H1 (cell line): ENCODE data around the gene R3HDM2. TPM values are rescaled to one million over a fixed set of nuclear protein-coding genes. Genes with fewer than 3 reads are reported as not detected.

ENCODE experiments used
- CTCF ChIA-PET: fragments of 300-600 bp; sonication (Branson Sonifier 250); formaldehyde crosslinking; loops from one replicate; lab custom pipeline; 2021; ENCODE audit not compliant: partially characterized antibody; lab: Charles Lee
- POLR2A ChIA-PET: fragments of 300-600 bp; sonication (Branson Sonifier 250); formaldehyde crosslinking; loops from one replicate; lab custom pipeline; 2021; ENCODE audit warnings: inconsistent platforms; ENCODE audit not compliant: partially characterized antibody; lab: Charles Lee
- DNase-seq, 2 experiments: peaks; one replicate each; pipeline versions ENCODE4 v3.0.0 to v3.0.0-alpha.2; 2010 to 2022; ENCODE audit warnings: low spot score in 2 of 2, low read depth in 1 of 2, mixed read lengths in 1 of 2
- FAIRE-seq: peaks from 2 replicates; lab custom pipeline; 2011; peaks lifted over from hg19 to GRCh38; lab: Jason Lieb, UNC
- H2AFZ ChIP-seq: 2 replicates; pipeline ENCODE4 v1.8.1; 2012; ENCODE audit warnings: low read length, inconsistent platforms
- H2AK5ac ChIP-seq: 2 replicates; pipeline ENCODE4 v1.6.1; 2013; ENCODE audit warnings: low read depth, low read length
- H2BK120ac ChIP-seq: replicated peaks from 2 replicates; pipeline ENCODE3; 2013; ENCODE audit warnings: low read depth, low read length, inconsistent platforms
- H2BK12ac ChIP-seq: 2 replicates; pipeline ENCODE4 v1.6.1; 2013; ENCODE audit warnings: low read depth, low read length
- H2BK15ac ChIP-seq: 2 replicates; pipeline ENCODE4 v1.6.1; 2013; ENCODE audit warnings: low read length
- H2BK20ac ChIP-seq: 2 replicates; pipeline ENCODE4 v1.6.1; 2013; ENCODE audit warnings: low read length
- H2BK5ac ChIP-seq: 2 replicates; pipeline ENCODE4 v1.6.1; 2013; ENCODE audit warnings: low read depth, low read length
- H3K14ac ChIP-seq: 2 replicates; pipeline ENCODE4 v1.6.1; 2013; ENCODE audit warnings: inconsistent platforms; ENCODE audit not compliant: insufficient read length
- H3K18ac ChIP-seq: 2 replicates; pipeline ENCODE4 v1.6.1; 2013; ENCODE audit warnings: low read length; ENCODE audit errors: extremely low read depth
- H3K23ac ChIP-seq: 2 replicates; pipeline ENCODE4 v1.6.1; 2013; ENCODE audit warnings: inconsistent platforms; ENCODE audit not compliant: insufficient read length
- H3K23me2 ChIP-seq: 2 replicates; pipeline ENCODE4 v1.6.1; 2013; ENCODE audit warnings: low read depth, low read length
- H3K27ac ChIP-seq: 2 replicates; pipeline ENCODE4 v1.6.1; 2011; ENCODE audit warnings: low read depth, low read length, inconsistent platforms
- H3K27me3 ChIP-seq, 4 experiments: replicated peaks in 1 of 4; 1 replicate in 1 of 4; 2 replicates in 3 of 4; pipeline versions ENCODE4 v1.6.1 to v1.8.1; 2011 to 2013; ENCODE audit warnings: low read length in 3 of 4, mild to moderate bottlenecking in 3 of 4, inconsistent platforms in 2 of 4, mixed read lengths in 2 of 4, moderate library complexity in 1 of 4; ENCODE audit not compliant: control insufficient read depth in 3 of 4, insufficient read depth in 3 of 4; ENCODE audit errors: extremely low read depth in 1 of 4
- H3K36me3 ChIP-seq, 4 experiments: 2 replicates each; pipeline versions ENCODE4 v1.6.1 to v1.8.1; 2011 to 2013; ENCODE audit warnings: mild to moderate bottlenecking in 4 of 4, low read length in 3 of 4, moderate library complexity in 2 of 4, control low read depth in 1 of 4, inconsistent platforms in 1 of 4; ENCODE audit not compliant: insufficient read depth in 4 of 4, control insufficient read depth in 2 of 4
- H3K4ac ChIP-seq: replicated peaks from 2 replicates; pipeline ENCODE3; 2013; ENCODE audit warnings: low read length, low read depth, mixed read lengths, inconsistent platforms; ENCODE audit not compliant: insufficient read length
- H3K4me1 ChIP-seq, 4 experiments: replicated peaks in 1 of 4; 1 replicate in 1 of 4; 2 replicates in 3 of 4; pipeline versions ENCODE4 v1.6.1 to v1.8.1; 2011 to 2013; ENCODE audit warnings: low read length in 3 of 4, inconsistent platforms in 2 of 4, mixed read lengths in 1 of 4; ENCODE audit not compliant: insufficient read depth in 4 of 4, control insufficient read depth in 3 of 4
- H3K4me2 ChIP-seq, 2 experiments: 2 replicates each; pipeline versions ENCODE4 v1.6.1 to v1.8.1; 2011 to 2013; ENCODE audit warnings: low read depth in 2 of 2, low read length in 2 of 2, control low read depth in 1 of 2, inconsistent platforms in 1 of 2, mild to moderate bottlenecking in 1 of 2; ENCODE audit not compliant: insufficient read depth in 1 of 2
- H3K4me3 ChIP-seq, 4 experiments: fragments of 200-600, 300-600 bp in 1 of 4; sonication (generic), shearing (Covaris generic), sonication (Bioruptor Twin) in 1 of 4; 2 replicates each; pipeline versions ENCODE4 v1.5.1 to v1.8.1; 2011 to 2016; ENCODE audit warnings: low read length in 4 of 4, low read depth in 3 of 4, control low read depth in 2 of 4, inconsistent platforms in 2 of 4, mild to moderate bottlenecking in 2 of 4, mixed read lengths in 1 of 4, moderate library complexity in 1 of 4; ENCODE audit not compliant: insufficient read depth in 2 of 4; ENCODE audit errors: extremely low read depth in 1 of 4
- H3K56ac ChIP-seq: replicated peaks from 2 replicates; pipeline ENCODE3; 2013; ENCODE audit warnings: low read depth, mild to moderate bottlenecking, mixed read lengths, low read length, inconsistent platforms; ENCODE audit not compliant: insufficient read length
- H3K79me1 ChIP-seq: 2 replicates; pipeline ENCODE4 v1.6.1; 2013; ENCODE audit warnings: low read depth, low read length, control low read depth
- H3K79me2 ChIP-seq, 2 experiments: 2 replicates each; pipeline versions ENCODE4 v1.6.1 to v1.8.1; 2012 to 2013; ENCODE audit warnings: low read length in 2 of 2, mild to moderate bottlenecking in 2 of 2, inconsistent platforms in 1 of 2; ENCODE audit not compliant: insufficient read depth in 2 of 2, control insufficient read depth in 1 of 2
- H3K9ac ChIP-seq, 4 experiments: replicated peaks in 1 of 4; 1 replicate in 1 of 4; 2 replicates in 3 of 4; pipeline versions ENCODE4 v1.6.1 to v1.8.1; 2011 to 2013; ENCODE audit warnings: low read depth in 3 of 4, low read length in 3 of 4, control low read depth in 2 of 4, mild to moderate bottlenecking in 2 of 4, moderate library complexity in 2 of 4, inconsistent platforms in 1 of 4; ENCODE audit errors: extremely low read depth in 1 of 4
- H3K9me3 ChIP-seq, 2 experiments: 2 replicates each; pipeline versions ENCODE4 v1.6.1 to v1.8.1; 2012 to 2013; ENCODE audit warnings: mild to moderate bottlenecking in 2 of 2, moderate library complexity in 2 of 2, control low read depth in 1 of 2, inconsistent platforms in 1 of 2, low read depth in 1 of 2, low read length in 1 of 2, mixed read lengths in 1 of 2; ENCODE audit not compliant: insufficient read depth in 2 of 2
- H4K20me1 ChIP-seq, 2 experiments: replicated peaks in 1 of 2; 2 replicates each; pipeline versions ENCODE3 to v1.8.1; 2011 to 2013; ENCODE audit warnings: inconsistent platforms in 2 of 2, low read length in 2 of 2, mild to moderate bottlenecking in 1 of 2; ENCODE audit not compliant: insufficient read depth in 2 of 2, control insufficient read depth in 1 of 2
- H4K5ac ChIP-seq: 2 replicates; pipeline ENCODE4 v1.6.1; 2013; ENCODE audit warnings: low read length, low read depth, mixed read lengths, inconsistent platforms; ENCODE audit not compliant: insufficient read length
- H4K8ac ChIP-seq: 2 replicates; pipeline ENCODE4 v1.8.0; 2013; ENCODE audit warnings: mild to moderate bottlenecking, moderate library complexity, low read length, inconsistent platforms; ENCODE audit not compliant: insufficient read depth; ENCODE audit errors: extremely low read depth
- H4K91ac ChIP-seq: replicated peaks from 2 replicates; pipeline ENCODE3; 2013; ENCODE audit warnings: low read length, mixed read lengths, inconsistent platforms; ENCODE audit not compliant: insufficient read length
- GABPA ChIP-seq: IDR thresholded peaks from 2 replicates; pipeline ENCODE4 v1.6.1; 2011; ENCODE audit warnings: mild to moderate bottlenecking, low read length, moderate library complexity, borderline replicate concordance; ENCODE audit not compliant: insufficient read depth
- HDAC2 ChIP-seq, 2 experiments: fragments of 300-600 bp in 1 of 2; sonication (generic) in 1 of 2; IDR thresholded peaks; 2 replicates each; pipeline ENCODE4 v1.6.1; 2011 to 2012; ENCODE audit warnings: low read depth in 2 of 2, low read length in 2 of 2, mild to moderate bottlenecking in 2 of 2, moderate library complexity in 2 of 2, borderline replicate concordance in 1 of 2, inconsistent platforms in 1 of 2
- KDM4A ChIP-seq: IDR thresholded peaks from one replicate; pipeline ENCODE4 v1.7.1; 2012; ENCODE audit warnings: low read depth, mild to moderate bottlenecking, moderate library complexity, low read length, inconsistent platforms; ENCODE audit not compliant: severe bottlenecking
- MAFK ChIP-seq: IDR thresholded peaks from 2 replicates; pipeline ENCODE4 v1.6.1; 2012; ENCODE audit warnings: low read depth, mild to moderate bottlenecking, improper control_type of control experiment, low read length
- RAD21 ChIP-seq, 2 experiments: IDR thresholded peaks in 1 of 2; conservative IDR thresholded peaks in 1 of 2; 2 replicates each; pipeline ENCODE4 v1.6.1; 2011; ENCODE audit warnings: low read depth in 2 of 2, low read length in 2 of 2, improper control_type of control experiment in 1 of 2, inconsistent platforms in 1 of 2, mild to moderate bottlenecking in 1 of 2, moderate library complexity in 1 of 2
- RBBP5 ChIP-seq: IDR thresholded peaks from 2 replicates; pipeline ENCODE4 v1.7.1; 2012; ENCODE audit warnings: low read depth, mild to moderate bottlenecking, inconsistent platforms, low read length, moderate library complexity, borderline replicate concordance
- SIN3A ChIP-seq, 2 experiments: IDR thresholded peaks in 1 of 2; conservative IDR thresholded peaks in 1 of 2; 2 replicates each; pipeline ENCODE4 v1.6.1; 2011 to 2012; ENCODE audit warnings: low read length in 2 of 2, improper control_type of control experiment in 1 of 2, low read depth in 1 of 2, mild to moderate bottlenecking in 1 of 2
- WGBS, 2 experiments: shearing (Covaris generic) in 1 of 2; methylation state at CpG; one replicate each; pipeline versions ENCODE4 v1.1.6 to v1.1.7; 2013 to 2015; ENCODE audit warnings: low lambda C conversion rate in 2 of 2, mixed read lengths in 2 of 2, inconsistent platforms in 1 of 2, low coverage in 1 of 2, missing lambda C conversion rate in 1 of 2; ENCODE audit not compliant: insufficient replicate concordance in 2 of 2, insufficient coverage in 1 of 2, insufficient read length in 1 of 2; ENCODE audit errors: extremely low coverage in 1 of 2, missing lambda C conversion rate in 1 of 2; 5-methylcytosine and 5-hydroxymethylcytosine counted together
- polyA plus RNA-seq, 7 experiments: library from polyadenylated mRNA; depleted of rRNA in 3 of 7; stranded (reverse) in 5 of 7; unstranded in 2 of 7; fragments of >200 nt in 5 of 7; fragments of 200-250 nt in 2 of 7; gene quantifications; 1 replicate in 5 of 7; 2 replicates in 1 of 7; 4 replicates in 1 of 7; pipeline versions ENCODE4 v1.2.1 to v1.2.3, GENCODE V29; 2011 to 2013; ENCODE audit warnings: missing spikeins in 2 of 7, mixed read lengths in 2 of 7
- total RNA-seq: library from RNA; stranded (reverse); fragmentation: NEBNext Ultra II Directional; extraction: Animal tissue kit (Norgen Biotek cat#: 25700); gene quantifications from 2 replicates; pipeline ENCODE4 v1.2.1, GENCODE V29; 2021
- TF ChIP-seq, protein P1 (sequence below): IDR thresholded peaks from 2 replicates; pipeline ENCODE4 v1.6.1; 2011; ENCODE audit warnings: low read depth, mild to moderate bottlenecking, low read length; ENCODE audit not compliant: insufficient read depth

Gene R3HDM2
- total and polyA plus RNA-seq, 2 of the 8 experiments (the other 6 are each of a cell fraction or from before 2014, with no cell fraction given), result 25.6 to 27.0 TPM

DNA sequence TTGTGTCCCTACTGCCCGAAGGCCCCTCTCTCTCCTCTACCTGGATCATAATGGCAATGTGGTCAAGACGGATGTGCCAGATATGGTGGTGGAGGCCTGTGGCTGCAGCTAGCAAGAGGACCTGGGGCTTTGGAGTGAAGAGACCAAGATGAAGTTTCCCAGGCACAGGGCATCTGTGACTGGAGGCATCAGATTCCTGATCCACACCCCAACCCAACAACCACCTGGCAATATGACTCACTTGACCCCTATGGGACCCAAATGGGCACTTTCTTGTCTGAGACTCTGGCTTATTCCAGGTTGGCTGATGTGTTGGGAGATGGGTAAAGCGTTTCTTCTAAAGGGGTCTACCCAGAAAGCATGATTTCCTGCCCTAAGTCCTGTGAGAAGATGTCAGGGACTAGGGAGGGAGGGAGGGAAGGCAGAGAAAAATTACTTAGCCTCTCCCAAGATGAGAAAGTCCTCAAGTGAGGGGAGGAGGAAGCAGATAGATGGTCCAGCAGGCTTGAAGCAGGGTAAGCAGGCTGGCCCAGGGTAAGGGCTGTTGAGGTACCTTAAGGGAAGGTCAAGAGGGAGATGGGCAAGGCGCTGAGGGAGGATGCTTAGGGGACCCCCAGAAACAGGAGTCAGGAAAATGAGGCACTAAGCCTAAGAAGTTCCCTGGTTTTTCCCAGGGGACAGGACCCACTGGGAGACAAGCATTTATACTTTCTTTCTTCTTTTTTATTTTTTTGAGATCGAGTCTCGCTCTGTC is 26.1 kb upstream of the R3HDM2 start:
- Histone ChIP-seq H3K9me3 (no peaks in the 10 kb centered on the region), H3K9ac (no peak overlapping the region; a peak in 2 of 7 replicates), H3K4me2 (peak overlapping the region; percentile 95)

More for the DNA sequence above, 26.1 kb upstream of the R3HDM2 start:
- H3K4me3 ChIP-seq, result peak overlapping the region in 2 of 4 experiments; percentile 57 to 91; a peak in 4 of 8 replicates
- H3K4me1 ChIP-seq, result peaks cover 0 to 31% (median 20%) of the 10 kb centered on the region in 4 experiments; a peak in 6 of 7 replicates
- H3K27ac ChIP-seq, result no peak overlapping the region
- no peak overlapping the region for H4K8ac ChIP-seq
- H2BK15ac ChIP-seq, result peak overlapping the region; percentile 96; the same call in 1 of the 2 replicates
- WGBS, 2 experiments, result 81% methylated on average over 6 of the region's 6 CpGs; no CpG with 5 or more reads in 1 of the 2 experiments
- H3K79me2 ChIP-seq, result peaks cover 0 to 16% of the 10 kb centered on the region in 2 experiments; a peak in 1 of 4 replicates
- peaks cover 14% of the 10 kb centered on the region for H3K23me2 ChIP-seq
- H3K4ac ChIP-seq, result no peak overlapping the region
- POLR2A ChIA-PET, result interaction anchor here (0.8 to 11.2 kb wide), 17 partner anchors 7 to 232 kb away, joined by 3 to 168 read pairs (median 25); partner anchors contain the start of genes INHBC, R3HDM2, SHMT2 and STAC3
- no peak overlapping the region for H3K23ac ChIP-seq
- no peak for TF ChIP-seq RBBP5
- TF ChIP-seq KDM4A, result no peak
- no peak for TF ChIP-seq SIN3A (conservative IDR thresholded peaks at IDR 0.05 in 1 of 2, IDR thresholded peaks at IDR 0.05 in 1 of 2; ENCODE audit: low read depth in 1 of 2, low read length in 2 of 2)
- TF ChIP-seq GABPA, result no peak
- TF ChIP-seq MAFK, result no peak
- TF ChIP-seq, protein P1, sequence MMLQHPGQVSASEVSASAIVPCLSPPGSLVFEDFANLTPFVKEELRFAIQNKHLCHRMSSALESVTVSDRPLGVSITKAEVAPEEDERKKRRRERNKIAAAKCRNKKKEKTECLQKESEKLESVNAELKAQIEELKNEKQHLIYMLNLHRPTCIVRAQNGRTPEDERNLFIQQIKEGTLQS, result no peak
- TF ChIP-seq HDAC2 (IDR thresholded peaks at IDR 0.05; ENCODE audit: borderline replicate concordance in 1 of 2, low read depth in 2 of 2, low read length in 2 of 2), result no peak
- no peak for TF ChIP-seq RAD21 (IDR thresholded peaks at IDR 0.05 in 1 of 2, conservative IDR thresholded peaks at IDR 0.05 in 1 of 2; ENCODE audit: low read depth in 2 of 2, low read length in 2 of 2)
- TF ChIP-seq, all 59 proteins: peak for 0
- Histone ChIP-seq H2AK5ac (peak overlapping the region; percentile 91; the same call in 1 of the 2 replicates), H3K36me3 (peaks cover 0 to 4% (median 0%) of the 10 kb centered on the region in 4 experiments; a peak in 1 of 8 replicates), H4K91ac (peak overlapping the region; percentile 59), H4K5ac (no peak overlapping the region), H3K27me3 (no peaks in the 10 kb centered on the region), H3K14ac (no peak overlapping the region), H2BK120ac (peak overlapping the region; percentile 48), H2BK12ac (peak overlapping the region; percentile 92), H2BK5ac (peak overlapping the region; percentile 81; the same call in 1 of the 2 replicates), H2AFZ (no peak overlapping the region), H3K79me1 (no peaks in the 10 kb centered on the region), H2BK20ac (no peak overlapping the region), H4K20me1 (no peaks in the 10 kb centered on the region), H3K18ac (peak overlapping the region; percentile 79), H3K56ac (no peak overlapping the region)
- FAIRE-seq, result no peak
- CTCF ChIA-PET, result interaction anchor here (1.0 to 18.5 kb wide), 22 partner anchors 7 to 231 kb away, joined by 3 to 478 read pairs (median 6); partner anchors contain the start of genes ARHGAP9, DDIT3, INHBC and MARS1
- no peak for DNase-seq
